ENCODE results near the gene GPC3. TPM values are rescaled to one million over a fixed set of nuclear protein-coding genes. Genes with fewer than 3 reads are reported as not detected.

GPC3 gene
- total RNA-seq, 2 experiments from 2014 or later: 0.40 to 0.72 TPM

DNA sequence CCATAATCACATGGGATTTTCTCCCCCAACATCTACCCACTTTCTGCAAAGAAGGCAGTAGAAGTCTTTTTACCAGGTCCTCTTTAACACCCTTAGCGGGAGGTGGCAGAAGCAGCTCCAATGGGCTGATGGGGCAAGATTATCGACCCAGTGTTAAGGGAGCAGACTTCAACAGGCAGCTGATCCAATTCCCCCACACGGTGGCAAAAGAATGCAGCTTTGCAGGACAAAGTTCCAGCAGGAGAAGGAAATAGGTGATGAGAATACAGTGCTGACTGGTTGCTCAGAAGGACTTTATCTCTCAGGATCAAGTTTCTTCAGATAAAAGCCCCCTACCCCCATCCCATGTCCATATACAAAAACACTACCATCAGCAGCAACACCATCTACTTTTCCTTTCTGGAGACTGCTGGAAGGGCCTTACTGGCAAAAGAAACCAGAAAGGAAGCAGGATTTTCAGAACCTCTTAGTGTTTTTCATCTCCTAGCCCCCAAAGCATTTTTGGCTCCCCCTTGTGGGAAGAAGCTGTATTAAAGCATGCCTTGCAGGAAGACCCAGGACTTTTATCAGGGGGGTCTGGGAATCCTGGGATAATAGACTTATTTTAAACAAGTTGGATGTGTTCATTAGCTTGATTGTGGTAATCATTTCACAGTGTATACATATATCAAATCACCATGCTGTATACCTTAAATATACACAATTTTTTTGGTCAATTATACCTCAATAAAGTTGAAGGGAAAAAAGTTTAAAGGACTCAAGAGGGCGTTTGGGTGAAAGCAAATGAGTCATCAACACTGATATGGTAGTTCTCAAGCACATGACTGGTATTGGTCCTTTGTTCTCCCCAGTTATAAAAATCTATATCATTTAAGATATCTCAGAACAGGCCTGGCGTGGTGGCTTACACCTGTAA lies 146.4 kb downstream of the GPC3 start:
- POLR2A ChIA-PET: no interaction called here
- Mint-ChIP-seq H3K36me3 (no peaks in the 10 kb centered on the region), H3K4me1 (no peaks in the 10 kb centered on the region), H3K9me3 (no peaks in the 10 kb centered on the region), H3K4me3 (no peak overlapping the region), H3K27me3 (no peaks in the 10 kb centered on the region), H3K27ac (no peak overlapping the region)
- ATAC-seq (ENCODE audit: low read depth) (no peak), DNase-seq (no peak)

DNA sequence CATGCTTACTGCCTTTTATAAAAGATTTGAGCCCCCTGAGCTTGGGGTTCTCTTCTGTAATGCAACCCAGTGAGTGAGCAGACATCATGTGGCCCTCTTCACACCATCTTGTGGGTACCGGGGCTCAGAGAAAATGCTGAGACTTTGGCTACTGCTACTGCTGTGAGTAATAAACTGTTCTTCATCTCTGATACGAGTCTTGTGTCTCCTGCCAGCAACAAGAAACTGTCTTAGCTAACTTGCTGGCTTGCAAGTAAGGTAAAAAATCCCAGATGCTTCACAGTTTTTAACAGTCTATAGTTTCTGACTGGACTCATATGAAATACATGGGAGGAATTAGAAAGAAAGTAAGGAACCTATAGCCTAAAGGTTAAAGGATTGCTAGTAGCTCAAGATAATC lies 148.3 kb downstream of the GPC3 start:
- no peaks in the 10 kb centered on the region for H3K36me3 Mint-ChIP-seq
- no peak overlapping the region for H3K27ac Mint-ChIP-seq
- H3K9me3 Mint-ChIP-seq: no peaks in the 10 kb centered on the region
- H3K4me3 Mint-ChIP-seq: no peak overlapping the region
- no peak for ATAC-seq (ENCODE audit: low read depth)
- H3K4me1 Mint-ChIP-seq: no peaks in the 10 kb centered on the region
- DNase-seq: no peak
- H3K27me3 Mint-ChIP-seq: no peaks in the 10 kb centered on the region
- POLR2A ChIA-PET: no interaction called here

DNA sequence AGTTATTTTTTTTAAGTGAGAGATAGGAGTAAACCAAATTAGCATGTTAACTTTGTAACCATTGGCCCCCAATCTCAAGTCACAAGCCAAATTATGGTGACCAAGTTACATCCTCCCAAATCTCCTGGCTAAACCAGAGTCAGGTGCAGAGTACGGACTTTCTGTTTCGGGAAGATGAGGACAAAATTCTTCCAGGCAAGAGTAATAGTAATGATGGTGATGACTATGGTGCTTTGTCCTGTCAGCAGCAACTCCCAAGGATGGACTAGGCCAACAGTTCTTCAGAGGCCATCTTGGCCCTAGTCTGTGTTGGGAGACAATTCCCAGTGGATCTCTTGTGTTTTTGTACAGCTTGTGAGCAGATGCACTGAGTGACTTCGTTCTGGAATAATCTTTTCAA lies 148.8 kb downstream of the GPC3 start:
- no peak overlapping the region for H3K4me3 Mint-ChIP-seq
- H3K27me3 Mint-ChIP-seq: no peaks in the 10 kb centered on the region
- H3K27ac Mint-ChIP-seq: no peak overlapping the region
- POLR2A ChIA-PET: interaction anchor here (0.9 kb wide), 1 partner anchor 81 kb away, joined by 3 read pairs; no protein-coding TSS in a partner anchor
- no peaks in the 10 kb centered on the region for H3K9me3 Mint-ChIP-seq
- no peaks in the 10 kb centered on the region for H3K36me3 Mint-ChIP-seq
- no peaks in the 10 kb centered on the region for H3K4me1 Mint-ChIP-seq
- DNase-seq (no peak), ATAC-seq (ENCODE audit: low read depth) (no peak)

DNA sequence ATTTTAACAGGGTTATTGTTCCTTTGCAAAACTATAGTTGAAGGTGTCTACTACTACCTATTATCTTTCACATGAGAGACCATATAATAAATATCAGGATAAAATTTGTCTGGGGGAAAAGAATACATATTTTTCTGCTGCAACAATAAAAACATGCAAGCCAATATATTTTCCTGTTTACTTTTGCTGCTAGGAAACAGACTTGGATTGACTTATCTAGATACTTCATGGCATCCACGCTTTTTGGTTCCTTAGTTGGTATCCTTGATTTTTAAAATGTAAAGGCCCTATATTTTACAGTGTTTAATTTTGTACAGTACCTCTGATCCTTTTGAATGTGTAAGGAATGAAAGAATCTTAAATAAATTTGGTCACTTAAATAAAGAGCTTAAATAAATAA lies 150.6 kb downstream of the GPC3 start:
- POLR2A ChIA-PET: no interaction called here
- H3K4me3 Mint-ChIP-seq: no peak overlapping the region

DNA sequence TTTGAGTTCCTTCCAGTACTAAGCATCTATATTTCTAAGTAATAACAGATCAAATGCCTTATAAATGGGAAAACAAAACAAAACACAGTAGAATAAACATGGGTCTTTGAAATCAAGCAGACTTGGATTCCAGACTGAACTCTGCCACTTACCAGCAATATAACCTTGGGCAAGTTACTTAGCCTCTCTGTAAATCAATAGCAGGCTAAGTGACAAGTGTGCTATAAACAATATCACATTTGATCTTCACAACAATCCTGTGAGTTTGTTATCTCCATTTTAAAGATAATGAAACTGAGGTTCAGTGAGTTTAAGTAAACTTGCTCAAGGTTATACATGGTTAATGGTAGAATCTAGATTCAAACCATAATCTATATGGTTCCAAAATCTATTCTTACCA lies 165.8 kb downstream of the GPC3 start:
- Mint-ChIP-seq H3K27ac (no peak overlapping the region), H3K9me3 (no peaks in the 10 kb centered on the region), H3K4me1 (no peaks in the 10 kb centered on the region), H3K27me3 (no peaks in the 10 kb centered on the region), H3K36me3 (no peaks in the 10 kb centered on the region), H3K4me3 (no peak overlapping the region)
- ATAC-seq (ENCODE audit: low read depth) (no peak), DNase-seq (no peak)
- POLR2A ChIA-PET: no interaction called here

More for the DNA sequence above, 150.6 kb downstream of the GPC3 start:
- no peaks in the 10 kb centered on the region for H3K36me3 Mint-ChIP-seq
- ATAC-seq (ENCODE audit: low read depth) (no peak), DNase-seq (no peak)
- H3K27me3 Mint-ChIP-seq: peaks cover under 1% of the 10 kb centered on the region
- H3K9me3 Mint-ChIP-seq: no peaks in the 10 kb centered on the region
- no peaks in the 10 kb centered on the region for H3K4me1 Mint-ChIP-seq
- H3K27ac Mint-ChIP-seq: no peak overlapping the region

DNA sequence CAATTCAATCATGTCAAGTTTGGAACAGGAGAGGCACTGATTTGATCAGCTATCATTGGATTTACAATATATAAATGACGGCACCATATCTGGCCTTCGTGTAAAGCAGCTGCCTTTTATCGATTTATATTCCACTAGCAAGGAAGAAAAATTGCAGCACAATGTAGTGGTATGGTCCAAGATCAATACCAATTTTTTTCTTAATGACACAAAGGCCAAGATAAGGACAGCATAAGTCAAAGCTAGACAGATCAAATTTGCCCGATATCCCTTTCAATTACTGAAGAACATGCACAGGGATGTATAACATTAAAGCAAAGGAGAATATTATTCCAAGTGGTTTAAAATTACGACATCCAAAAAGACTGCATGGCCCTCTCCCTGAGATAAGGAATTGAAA lies 167.4 kb downstream of the GPC3 start:
- Mint-ChIP-seq H3K4me3 (no peak overlapping the region), H3K4me1 (no peaks in the 10 kb centered on the region), H3K36me3 (no peaks in the 10 kb centered on the region)

DNA sequence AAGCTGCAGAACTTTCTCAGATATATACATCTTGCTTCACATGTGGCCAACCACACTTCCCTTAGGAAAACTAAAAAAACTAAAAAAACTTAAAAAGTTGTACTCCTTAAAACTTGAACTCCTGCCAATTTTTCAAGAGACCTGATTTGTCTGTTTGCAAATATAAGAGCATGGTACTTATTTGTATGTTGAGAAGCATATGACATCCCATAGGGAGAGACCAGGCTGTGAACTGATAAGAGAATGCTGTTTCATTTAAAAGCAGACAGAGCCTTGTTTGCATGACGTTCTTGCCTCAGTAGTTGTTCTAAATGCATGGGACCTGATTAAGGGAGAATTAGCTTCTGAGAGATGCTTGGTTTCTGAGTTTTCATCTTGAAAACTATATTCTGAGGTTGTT lies 169.9 kb downstream of the GPC3 start:
- ATAC-seq (ENCODE audit: low read depth): no peak

More for the DNA sequence above, 167.4 kb downstream of the GPC3 start:
- H3K9me3 Mint-ChIP-seq: no peaks in the 10 kb centered on the region
- POLR2A ChIA-PET: no interaction called here
- no peaks in the 10 kb centered on the region for H3K27me3 Mint-ChIP-seq
- ATAC-seq (ENCODE audit: low read depth) (no peak), DNase-seq (no peak)
- no peak overlapping the region for H3K27ac Mint-ChIP-seq

DNA sequence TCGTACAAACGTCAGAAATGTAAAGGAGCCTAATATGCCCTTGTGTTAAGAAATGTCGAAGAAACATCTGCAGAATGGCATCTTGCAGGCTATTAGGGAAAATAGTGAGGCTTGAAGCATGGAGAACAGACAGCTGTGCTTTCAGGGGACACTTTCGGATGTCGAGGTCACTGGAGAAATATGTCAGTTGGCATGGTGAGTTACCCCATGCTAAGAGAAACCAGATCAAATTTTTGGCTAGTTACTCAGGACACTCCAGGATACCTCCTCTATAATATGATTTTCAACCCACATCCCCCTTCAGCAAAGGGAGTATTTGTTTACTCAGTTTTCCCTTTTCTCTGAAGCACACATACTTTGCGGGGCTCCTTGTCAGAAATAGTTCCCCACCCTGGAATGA lies 171.4 kb downstream of the GPC3 start:
- POLR2A ChIA-PET: no interaction called here
- Mint-ChIP-seq H3K36me3 (no peaks in the 10 kb centered on the region), H3K9me3 (no peaks in the 10 kb centered on the region), H3K4me3 (no peak overlapping the region), H3K27ac (no peak overlapping the region), H3K27me3 (no peaks in the 10 kb centered on the region), H3K4me1 (no peaks in the 10 kb centered on the region)
- no peak for ATAC-seq (ENCODE audit: low read depth)
- no peak for DNase-seq

More for the DNA sequence above, 169.9 kb downstream of the GPC3 start:
- Mint-ChIP-seq H3K27me3 (no peaks in the 10 kb centered on the region), H3K4me3 (no peak overlapping the region), H3K4me1 (no peaks in the 10 kb centered on the region), H3K36me3 (no peaks in the 10 kb centered on the region), H3K27ac (no peak overlapping the region), H3K9me3 (no peaks in the 10 kb centered on the region)
- POLR2A ChIA-PET: no interaction called here
- no peak for DNase-seq

DNA sequence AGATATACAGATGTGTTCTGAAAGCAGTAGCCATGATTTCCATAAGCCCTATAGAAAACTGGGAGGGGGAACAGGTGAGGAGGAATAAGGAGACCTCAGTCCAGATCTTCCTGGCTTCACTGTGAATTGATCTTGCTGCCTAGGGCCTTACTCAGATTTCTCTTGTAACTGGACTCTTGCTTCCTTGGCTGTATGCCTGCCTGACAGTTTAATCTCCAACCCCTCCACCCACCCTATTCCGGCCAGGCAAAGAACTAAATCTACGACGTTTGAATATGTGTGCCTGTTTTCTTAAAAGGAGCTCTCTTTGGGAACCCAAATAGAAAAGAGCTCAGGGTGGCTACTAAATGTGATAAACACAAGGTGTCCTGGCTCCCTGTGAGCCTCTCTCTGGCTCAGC lies 173.0 kb downstream of the GPC3 start:
- no peaks in the 10 kb centered on the region for H3K9me3 Mint-ChIP-seq
- H3K27me3 Mint-ChIP-seq: no peaks in the 10 kb centered on the region
- no peaks in the 10 kb centered on the region for H3K4me1 Mint-ChIP-seq
- POLR2A ChIA-PET: no interaction called here
- H3K27ac Mint-ChIP-seq: no peak overlapping the region
- no peaks in the 10 kb centered on the region for H3K36me3 Mint-ChIP-seq
- ATAC-seq (ENCODE audit: low read depth) (no peak), DNase-seq (no peak)
- no peak overlapping the region for H3K4me3 Mint-ChIP-seq

DNA sequence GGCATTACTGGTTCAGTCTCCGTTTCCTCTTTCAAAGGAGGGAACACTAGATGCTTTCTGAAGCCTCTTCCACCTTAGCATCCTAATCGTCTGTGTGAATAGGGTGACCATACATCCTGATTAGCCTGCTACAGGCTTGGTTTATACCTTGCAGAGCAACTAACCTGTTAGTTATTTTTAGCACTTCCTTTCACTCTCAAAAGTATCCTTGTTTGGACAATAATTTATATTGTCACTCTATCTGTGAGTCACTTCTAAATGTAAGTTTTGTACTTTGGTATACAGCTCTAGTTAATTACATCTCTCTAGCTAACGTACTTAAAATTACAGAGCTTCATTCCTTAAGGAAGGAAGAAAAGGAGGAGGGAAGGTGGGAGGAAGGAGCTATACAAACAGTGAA lies 174.5 kb downstream of the GPC3 start:
- Mint-ChIP-seq H3K4me3 (no peak overlapping the region), H3K27ac (no peak overlapping the region), H3K4me1 (no peaks in the 10 kb centered on the region), H3K27me3 (no peaks in the 10 kb centered on the region), H3K9me3 (no peaks in the 10 kb centered on the region), H3K36me3 (no peaks in the 10 kb centered on the region)
- ATAC-seq (ENCODE audit: low read depth): no peak
- POLR2A ChIA-PET: no interaction called here
- DNase-seq: no peak

DNA sequence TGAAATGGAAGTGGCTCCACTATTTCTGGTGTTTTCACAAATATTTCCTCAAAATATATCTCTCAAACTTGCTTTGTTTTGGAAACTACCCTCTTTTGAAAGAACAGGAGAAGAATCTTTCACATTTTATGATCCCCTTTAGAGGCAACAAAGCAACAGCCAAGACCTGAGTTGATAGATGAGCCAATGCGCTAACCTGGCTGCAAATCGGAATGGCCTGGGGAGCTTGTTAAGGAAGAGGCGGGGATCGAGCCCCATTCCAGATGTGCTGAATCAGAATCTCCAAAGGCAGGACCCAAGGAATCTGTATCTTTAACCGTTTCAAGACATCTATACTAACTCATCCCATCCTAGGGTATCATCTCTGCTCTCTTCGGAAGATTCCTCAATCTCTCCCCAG lies 181.3 kb downstream of the GPC3 start:
- POLR2A ChIA-PET: no interaction called here
- H3K27ac Mint-ChIP-seq: no peak overlapping the region
- no peaks in the 10 kb centered on the region for H3K9me3 Mint-ChIP-seq
- H3K36me3 Mint-ChIP-seq: no peaks in the 10 kb centered on the region
- no peak for DNase-seq
- peaks cover 1% of the 10 kb centered on the region for H3K27me3 Mint-ChIP-seq
- no peak for ATAC-seq (ENCODE audit: low read depth)
- H3K4me1 Mint-ChIP-seq: no peaks in the 10 kb centered on the region
- no peak overlapping the region for H3K4me3 Mint-ChIP-seq

DNA sequence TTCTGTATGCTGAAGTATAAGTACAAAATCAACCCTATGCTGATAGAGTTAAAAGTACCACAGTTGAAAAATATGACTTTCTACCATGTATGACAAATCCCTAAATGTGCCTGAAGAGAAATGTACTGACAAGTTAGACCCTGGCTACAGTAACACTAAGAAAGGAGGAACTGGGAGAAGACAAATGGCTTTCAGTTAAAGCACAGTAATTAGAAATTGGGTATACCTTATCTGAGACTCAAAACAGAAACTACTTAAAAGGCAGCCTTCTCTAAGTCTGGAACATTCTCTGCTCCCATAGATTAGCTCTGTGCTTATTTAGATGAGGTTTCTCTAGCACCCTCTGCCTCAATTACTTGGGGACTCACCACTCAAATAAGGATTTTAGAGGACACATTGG lies 189.1 kb downstream of the GPC3 start:
- H3K9me3 Mint-ChIP-seq: no peaks in the 10 kb centered on the region
- H3K27me3 Mint-ChIP-seq: peaks cover 2% of the 10 kb centered on the region
- POLR2A ChIA-PET: no interaction called here
- H3K27ac Mint-ChIP-seq: no peak overlapping the region
- DNase-seq (no peak), ATAC-seq (ENCODE audit: low read depth) (no peak)
- no peaks in the 10 kb centered on the region for H3K4me1 Mint-ChIP-seq
- H3K4me3 Mint-ChIP-seq: no peak overlapping the region
- H3K36me3 Mint-ChIP-seq: no peaks in the 10 kb centered on the region

DNA sequence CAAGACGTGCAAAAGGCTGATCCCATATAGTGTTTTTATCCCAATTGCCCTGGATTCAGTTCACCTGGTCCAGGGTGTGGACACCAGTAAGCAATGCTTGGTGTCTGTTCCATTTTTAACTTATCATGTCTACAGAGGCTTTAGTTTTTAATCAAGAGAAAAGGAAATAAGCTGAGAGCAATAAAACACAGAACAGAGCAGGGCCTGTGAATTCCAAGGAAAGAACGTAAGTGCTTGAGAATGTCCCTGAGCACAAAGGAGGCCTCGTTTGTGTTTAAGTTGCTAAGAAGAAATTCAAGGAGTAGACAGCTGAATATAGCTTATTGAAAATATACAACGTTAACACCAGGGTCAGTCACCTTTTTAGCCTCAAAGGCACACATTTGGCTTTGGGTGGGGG lies 191.3 kb downstream of the GPC3 start:
- no peak for ATAC-seq (ENCODE audit: low read depth)
- peaks cover 2% of the 10 kb centered on the region for H3K27me3 Mint-ChIP-seq
- H3K36me3 Mint-ChIP-seq: no peaks in the 10 kb centered on the region

DNA sequence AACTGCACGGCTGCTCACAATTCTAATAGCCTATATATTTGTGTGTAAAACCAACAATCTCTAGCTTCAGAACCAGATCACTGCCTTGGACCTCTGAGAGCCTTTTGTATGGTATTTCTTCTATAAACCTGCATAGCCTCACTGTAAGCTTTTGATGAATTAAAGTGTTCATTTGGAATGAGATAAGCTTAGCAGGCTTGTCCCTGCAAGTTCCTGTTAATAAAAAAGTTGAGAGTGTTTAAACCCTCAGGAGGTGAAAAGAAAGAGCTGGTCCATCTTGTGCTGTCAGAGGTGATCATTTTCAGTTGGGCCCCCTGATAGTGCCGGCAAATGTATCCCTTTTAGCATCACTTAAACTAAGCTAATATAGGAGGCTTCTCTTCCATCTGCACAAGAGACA lies 191.8 kb downstream of the GPC3 start:
- H3K36me3 Mint-ChIP-seq: no peaks in the 10 kb centered on the region
- no peaks in the 10 kb centered on the region for H3K4me1 Mint-ChIP-seq
- no peak overlapping the region for H3K27ac Mint-ChIP-seq
- no peak for ATAC-seq (ENCODE audit: low read depth)
- H3K4me3 Mint-ChIP-seq: no peak overlapping the region
- POLR2A ChIA-PET: no interaction called here
- H3K9me3 Mint-ChIP-seq: no peaks in the 10 kb centered on the region
- DNase-seq: no peak
- peaks cover 2% of the 10 kb centered on the region for H3K27me3 Mint-ChIP-seq

More for the DNA sequence above, 191.3 kb downstream of the GPC3 start:
- no peak overlapping the region for H3K4me3 Mint-ChIP-seq
- no peaks in the 10 kb centered on the region for H3K4me1 Mint-ChIP-seq
- no peak for DNase-seq
- no peaks in the 10 kb centered on the region for H3K9me3 Mint-ChIP-seq
- POLR2A ChIA-PET: no interaction called here
- no peak overlapping the region for H3K27ac Mint-ChIP-seq

Measured in activated naive CD8-positive, alpha-beta T cell treated with anti-CD3 and anti-CD28 coated beads, Interleukin-2, amount 10 ng/mL, durations not matched to agents 7 days and 5 days (primary cell).